Effector memory CD8-positive, alpha-beta T cell (primary cell): ENCODE data around the gene TUT4.

Experiments used
- ATAC-seq: fragments of 150-1000 bp; cut with Tn5 transposase; replicated peaks from 2 replicates; pipeline ENCODE4 v1.10.0; 2021; ENCODE audit warnings: mild to moderate bottlenecking, moderate library complexity
- DNase-seq, 3 experiments: peaks; one replicate each; pipeline ENCODE4 v3.0.0; 2021
- H3K27ac Mint-ChIP-seq, 2 donors: one replicate each; pipeline ENCODE4 v1.8.0; 2022; ENCODE audit warnings: mild to moderate bottlenecking in 2 of 2, mixed read lengths in 2 of 2, moderate library complexity in 2 of 2
- H3K27me3 Mint-ChIP-seq, 2 donors: one replicate each; pipeline ENCODE4 v1.8.0; 2022; ENCODE audit warnings: mixed read lengths in 2 of 2
- H3K36me3 Mint-ChIP-seq: one replicate; pipeline ENCODE4 v1.8.0; 2022; ENCODE audit warnings: mild to moderate bottlenecking, moderate library complexity, mixed read lengths; ENCODE audit not compliant: insufficient read depth
- H3K4me1 Mint-ChIP-seq, 2 donors: one replicate each; pipeline ENCODE4 v1.8.0; 2022; ENCODE audit warnings: low read depth in 2 of 2, mixed read lengths in 2 of 2
- H3K4me3 Mint-ChIP-seq, 2 donors: one replicate each; pipeline ENCODE4 v1.8.0; 2022; ENCODE audit warnings: mild to moderate bottlenecking in 2 of 2, mixed read lengths in 2 of 2, moderate library complexity in 2 of 2
- H3K9me3 Mint-ChIP-seq, 2 donors: one replicate each; pipeline ENCODE4 v1.8.0; 2022; ENCODE audit warnings: mixed read lengths in 2 of 2

The TUT4 gene

GRCh38 chr1:52393174-52393573, 159.7 kb downstream of the TUT4 start:
- Mint-ChIP-seq H3K27me3 (no peaks in the 10 kb centered on the region), H3K36me3 (no peaks in the 10 kb centered on the region), H3K4me1 (no peaks in the 10 kb centered on the region), H3K27ac (no peak overlapping the region), H3K4me3 (no peak overlapping the region), H3K9me3 (no peaks in the 10 kb centered on the region)
- ATAC-seq, result no peak
- DNase-seq, result no peak

- Mint-ChIP-seq H3K36me3 (no peaks in the 10 kb centered on the region), H3K4me1 (no peaks in the 10 kb centered on the region)
These were observed 166.4 kb downstream of the TUT4 start for GRCh38 chr1:52386458-52386857.

GRCh38 chr1:52385376-52385775, 167.5 kb downstream of the TUT4 start:
- ATAC-seq (no peak), DNase-seq (no peak)
- no peaks in the 10 kb centered on the region for H3K4me1 Mint-ChIP-seq
- H3K27me3 Mint-ChIP-seq, result no peaks in the 10 kb centered on the region
- H3K9me3 Mint-ChIP-seq, result no peaks in the 10 kb centered on the region
- H3K27ac Mint-ChIP-seq, result no peak overlapping the region
- H3K4me3 Mint-ChIP-seq, result no peak overlapping the region
- H3K36me3 Mint-ChIP-seq, result no peaks in the 10 kb centered on the region

More at GRCh38 chr1:52386458-52386857, 166.4 kb downstream of the TUT4 start:
- Mint-ChIP-seq H3K9me3 (no peaks in the 10 kb centered on the region), H3K27ac (no peak overlapping the region), H3K4me3 (no peak overlapping the region), H3K27me3 (no peaks in the 10 kb centered on the region)
- DNase-seq (no peak), ATAC-seq (no peak)
